HCT116 (cell line): ENCODE results near the gene TMEM51.

ENCODE experiments used
- EZH2 ChIP-seq: fragments of 200-600 bp; sonication (generic); IDR thresholded peaks from 2 replicates; pipeline ENCODE4 v1.6.1; 2017; ENCODE audit warnings: antibody characterized with exemption, mixed run types
- EZH2phosphoT487 ChIP-seq: fragments of 200-600 bp; IDR thresholded peaks from 2 replicates; pipeline ENCODE4 v1.6.1; 2018; ENCODE audit warnings: antibody characterized with exemption, borderline replicate concordance
- JUND ChIP-seq: IDR thresholded peaks from 2 replicates; pipeline ENCODE4 v1.6.1; 2012
- POLR2A ChIP-seq: IDR thresholded peaks from 2 replicates; pipeline ENCODE4 v1.7.0; 2011; ENCODE audit warnings: borderline replicate concordance; ENCODE audit not compliant: insufficient read depth, insufficient read length; ENCODE audit errors: extremely low read depth
- POLR2AphosphoS5 ChIP-seq: IDR thresholded peaks from 2 replicates; pipeline ENCODE4 v1.6.1; 2011; ENCODE audit warnings: mild to moderate bottlenecking, low read depth, low read length, moderate library complexity
- YY1 ChIP-seq: IDR thresholded peaks from 2 replicates; pipeline ENCODE4 v1.6.1; 2011; ENCODE audit warnings: low read length, low read depth, moderate library complexity, mild to moderate bottlenecking; ENCODE audit not compliant: insufficient replicate concordance; ENCODE audit errors: extremely low read depth
- TF ChIP-seq, protein P1 (sequence below), 3 experiments: fragments of 200-600 bp in 1 of 3; sonication (generic) in 1 of 3; IDR thresholded peaks in 2 of 3; conservative IDR thresholded peaks in 1 of 3; 2 replicates each; pipeline ENCODE4 v1.5.1; 2012 to 2017; ENCODE audit warnings: low read depth in 2 of 3, low read length in 2 of 3, antibody characterized with exemption in 1 of 3, borderline replicate concordance in 1 of 3, control low read depth in 1 of 3, mild to moderate bottlenecking in 1 of 3, mixed read lengths in 1 of 3, mixed run types in 1 of 3, moderate library complexity in 1 of 3; ENCODE audit not compliant: insufficient read depth in 1 of 3
- TF ChIP-seq, protein P2 (sequence below): IDR thresholded peaks from 2 replicates; pipeline ENCODE4 v1.6.1; 2012
- TF ChIP-seq, protein P3 (sequence below): IDR thresholded peaks from 2 replicates; pipeline ENCODE4 v1.6.1; 2012
- TF ChIP-seq, protein P4 (sequence below): IDR thresholded peaks from 2 replicates; pipeline ENCODE4 v1.6.1; 2012; ENCODE audit warnings: low read depth

DNA sequence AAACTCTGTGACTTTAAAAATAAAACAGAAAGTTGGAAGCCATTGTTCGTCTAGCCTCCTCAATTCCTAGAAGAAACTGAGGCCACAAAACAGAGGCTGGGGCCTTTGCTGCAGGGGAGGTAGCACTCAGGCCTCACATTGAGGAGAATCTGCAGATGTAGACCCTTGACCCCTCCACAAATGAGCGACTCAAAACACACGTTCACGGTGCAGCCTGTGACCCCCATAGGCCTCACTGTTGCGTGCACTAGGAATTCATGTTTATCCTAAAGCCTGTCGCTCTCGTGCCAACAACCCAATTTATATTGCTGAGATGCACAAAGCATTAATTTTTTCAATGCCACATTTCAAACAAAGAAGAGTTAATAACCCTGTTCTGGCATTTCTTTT, 5.6 kb downstream of the TMEM51 start:
- no peak for TF ChIP-seq JUND
- TF ChIP-seq, protein P1, sequence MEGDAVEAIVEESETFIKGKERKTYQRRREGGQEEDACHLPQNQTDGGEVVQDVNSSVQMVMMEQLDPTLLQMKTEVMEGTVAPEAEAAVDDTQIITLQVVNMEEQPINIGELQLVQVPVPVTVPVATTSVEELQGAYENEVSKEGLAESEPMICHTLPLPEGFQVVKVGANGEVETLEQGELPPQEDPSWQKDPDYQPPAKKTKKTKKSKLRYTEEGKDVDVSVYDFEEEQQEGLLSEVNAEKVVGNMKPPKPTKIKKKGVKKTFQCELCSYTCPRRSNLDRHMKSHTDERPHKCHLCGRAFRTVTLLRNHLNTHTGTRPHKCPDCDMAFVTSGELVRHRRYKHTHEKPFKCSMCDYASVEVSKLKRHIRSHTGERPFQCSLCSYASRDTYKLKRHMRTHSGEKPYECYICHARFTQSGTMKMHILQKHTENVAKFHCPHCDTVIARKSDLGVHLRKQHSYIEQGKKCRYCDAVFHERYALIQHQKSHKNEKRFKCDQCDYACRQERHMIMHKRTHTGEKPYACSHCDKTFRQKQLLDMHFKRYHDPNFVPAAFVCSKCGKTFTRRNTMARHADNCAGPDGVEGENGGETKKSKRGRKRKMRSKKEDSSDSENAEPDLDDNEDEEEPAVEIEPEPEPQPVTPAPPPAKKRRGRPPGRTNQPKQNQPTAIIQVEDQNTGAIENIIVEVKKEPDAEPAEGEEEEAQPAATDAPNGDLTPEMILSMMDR (IDR thresholded peaks at IDR 0.05 in 2 of 3, conservative IDR thresholded peaks at IDR 0.05 in 1 of 3; ENCODE audit: borderline replicate concordance in 1 of 3, insufficient read depth in 1 of 3, low read depth in 2 of 3, low read length in 2 of 3) = no peak
- no peak for TF ChIP-seq POLR2A
- TF ChIP-seq, protein P2, sequence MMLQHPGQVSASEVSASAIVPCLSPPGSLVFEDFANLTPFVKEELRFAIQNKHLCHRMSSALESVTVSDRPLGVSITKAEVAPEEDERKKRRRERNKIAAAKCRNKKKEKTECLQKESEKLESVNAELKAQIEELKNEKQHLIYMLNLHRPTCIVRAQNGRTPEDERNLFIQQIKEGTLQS = no peak
- TF ChIP-seq YY1 = no peak
- no peak for TF ChIP-seq POLR2AphosphoS5
- TF ChIP-seq, protein P3, sequence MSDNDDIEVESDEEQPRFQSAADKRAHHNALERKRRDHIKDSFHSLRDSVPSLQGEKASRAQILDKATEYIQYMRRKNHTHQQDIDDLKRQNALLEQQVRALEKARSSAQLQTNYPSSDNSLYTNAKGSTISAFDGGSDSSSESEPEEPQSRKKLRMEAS = no peak
- TF ChIP-seq EZH2phosphoT487 = no peak
- TF ChIP-seq EZH2 = no peak
- TF ChIP-seq, protein P4, sequence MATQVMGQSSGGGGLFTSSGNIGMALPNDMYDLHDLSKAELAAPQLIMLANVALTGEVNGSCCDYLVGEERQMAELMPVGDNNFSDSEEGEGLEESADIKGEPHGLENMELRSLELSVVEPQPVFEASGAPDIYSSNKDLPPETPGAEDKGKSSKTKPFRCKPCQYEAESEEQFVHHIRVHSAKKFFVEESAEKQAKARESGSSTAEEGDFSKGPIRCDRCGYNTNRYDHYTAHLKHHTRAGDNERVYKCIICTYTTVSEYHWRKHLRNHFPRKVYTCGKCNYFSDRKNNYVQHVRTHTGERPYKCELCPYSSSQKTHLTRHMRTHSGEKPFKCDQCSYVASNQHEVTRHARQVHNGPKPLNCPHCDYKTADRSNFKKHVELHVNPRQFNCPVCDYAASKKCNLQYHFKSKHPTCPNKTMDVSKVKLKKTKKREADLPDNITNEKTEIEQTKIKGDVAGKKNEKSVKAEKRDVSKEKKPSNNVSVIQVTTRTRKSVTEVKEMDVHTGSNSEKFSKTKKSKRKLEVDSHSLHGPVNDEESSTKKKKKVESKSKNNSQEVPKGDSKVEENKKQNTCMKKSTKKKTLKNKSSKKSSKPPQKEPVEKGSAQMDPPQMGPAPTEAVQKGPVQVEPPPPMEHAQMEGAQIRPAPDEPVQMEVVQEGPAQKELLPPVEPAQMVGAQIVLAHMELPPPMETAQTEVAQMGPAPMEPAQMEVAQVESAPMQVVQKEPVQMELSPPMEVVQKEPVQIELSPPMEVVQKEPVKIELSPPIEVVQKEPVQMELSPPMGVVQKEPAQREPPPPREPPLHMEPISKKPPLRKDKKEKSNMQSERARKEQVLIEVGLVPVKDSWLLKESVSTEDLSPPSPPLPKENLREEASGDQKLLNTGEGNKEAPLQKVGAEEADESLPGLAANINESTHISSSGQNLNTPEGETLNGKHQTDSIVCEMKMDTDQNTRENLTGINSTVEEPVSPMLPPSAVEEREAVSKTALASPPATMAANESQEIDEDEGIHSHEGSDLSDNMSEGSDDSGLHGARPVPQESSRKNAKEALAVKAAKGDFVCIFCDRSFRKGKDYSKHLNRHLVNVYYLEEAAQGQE = no peak
